GM12801 (cell line): ENCODE results near the gene TPI1.

Experiments
- CTCF ChIP-seq: IDR thresholded peaks from one replicate; pipeline ENCODE4 v1.5.1; 2011; ENCODE audit warnings: control low read depth; ENCODE audit not compliant: insufficient read length; ENCODE audit errors: extremely low read depth

Gene TPI1

GRCh38 chr12:6884539-6884938 lies 17.2 kb downstream of the TPI1 start:
- no peak for TF ChIP-seq CTCF

GRCh38 chr12:6887460-6887859 lies 20.1 kb downstream of the TPI1 start:
- no peak for TF ChIP-seq CTCF

GRCh38 chr12:6888360-6888759 lies 21.0 kb downstream of the TPI1 start:
- TF ChIP-seq CTCF, result no peak

- TF ChIP-seq CTCF, result no peak
Observed at GRCh38 chr12:6890789-6891645, 23.7 kb downstream of the TPI1 start.

GRCh38 chr12:6891646-6892001 lies 24.3 kb downstream of the TPI1 start:
- TF ChIP-seq CTCF, result no peak

GRCh38 chr12:6894321-6894720 lies 27.0 kb downstream of the TPI1 start:
- TF ChIP-seq CTCF, result no peak

- TF ChIP-seq CTCF, result no peak
Observed at GRCh38 chr12:6896846-6897435, 29.6 kb downstream of the TPI1 start.
